Cerebellar cortex (tissue), 1 donor: ENCODE measurements around the gene ANKK1.

Experiments
- DNase-seq: peaks from one replicate; pipeline ENCODE4 v3.0.0-alpha.2; 2015; ENCODE audit warnings: low spot score

The ANKK1 gene, protein sequence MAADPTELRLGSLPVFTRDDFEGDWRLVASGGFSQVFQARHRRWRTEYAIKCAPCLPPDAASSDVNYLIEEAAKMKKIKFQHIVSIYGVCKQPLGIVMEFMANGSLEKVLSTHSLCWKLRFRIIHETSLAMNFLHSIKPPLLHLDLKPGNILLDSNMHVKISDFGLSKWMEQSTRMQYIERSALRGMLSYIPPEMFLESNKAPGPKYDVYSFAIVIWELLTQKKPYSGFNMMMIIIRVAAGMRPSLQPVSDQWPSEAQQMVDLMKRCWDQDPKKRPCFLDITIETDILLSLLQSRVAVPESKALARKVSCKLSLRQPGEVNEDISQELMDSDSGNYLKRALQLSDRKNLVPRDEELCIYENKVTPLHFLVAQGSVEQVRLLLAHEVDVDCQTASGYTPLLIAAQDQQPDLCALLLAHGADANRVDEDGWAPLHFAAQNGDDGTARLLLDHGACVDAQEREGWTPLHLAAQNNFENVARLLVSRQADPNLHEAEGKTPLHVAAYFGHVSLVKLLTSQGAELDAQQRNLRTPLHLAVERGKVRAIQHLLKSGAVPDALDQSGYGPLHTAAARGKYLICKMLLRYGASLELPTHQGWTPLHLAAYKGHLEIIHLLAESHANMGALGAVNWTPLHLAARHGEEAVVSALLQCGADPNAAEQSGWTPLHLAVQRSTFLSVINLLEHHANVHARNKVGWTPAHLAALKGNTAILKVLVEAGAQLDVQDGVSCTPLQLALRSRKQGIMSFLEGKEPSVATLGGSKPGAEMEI

DNA sequence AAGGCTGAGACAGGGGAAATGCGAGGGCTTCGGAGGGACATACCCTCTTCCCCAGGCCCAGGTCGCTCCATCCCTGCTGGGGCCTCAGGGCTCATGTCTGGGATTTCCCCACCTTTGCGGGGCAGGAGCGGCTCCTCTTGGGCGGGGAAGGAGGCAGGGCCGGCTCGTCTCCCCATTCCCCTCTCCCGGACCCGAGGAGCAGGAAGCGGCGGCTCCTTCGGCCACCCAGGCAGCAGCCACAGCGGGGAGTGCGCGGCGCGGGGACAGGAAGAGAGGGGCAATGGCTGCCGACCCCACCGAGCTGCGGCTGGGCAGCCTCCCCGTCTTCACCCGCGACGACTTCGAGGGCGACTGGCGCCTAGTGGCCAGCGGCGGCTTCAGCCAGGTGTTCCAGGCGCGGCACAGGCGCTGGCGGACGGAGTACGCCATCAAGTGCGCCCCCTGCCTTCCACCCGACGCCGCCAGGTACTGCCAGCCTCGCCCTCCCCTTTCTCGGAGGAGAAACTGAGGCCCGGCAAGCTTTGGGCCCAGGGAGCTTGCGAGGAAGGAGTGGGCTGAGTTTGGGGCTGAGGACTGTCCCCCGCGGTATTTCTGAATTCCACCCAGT lies at the start of gene ANKK1:
ANKK1 (plus strand) TSS at position 175 of the 607 bp plus-strand sequence; CDS start at position 281, 106 bp downstream.
- DNase-seq = no peak

DNA sequence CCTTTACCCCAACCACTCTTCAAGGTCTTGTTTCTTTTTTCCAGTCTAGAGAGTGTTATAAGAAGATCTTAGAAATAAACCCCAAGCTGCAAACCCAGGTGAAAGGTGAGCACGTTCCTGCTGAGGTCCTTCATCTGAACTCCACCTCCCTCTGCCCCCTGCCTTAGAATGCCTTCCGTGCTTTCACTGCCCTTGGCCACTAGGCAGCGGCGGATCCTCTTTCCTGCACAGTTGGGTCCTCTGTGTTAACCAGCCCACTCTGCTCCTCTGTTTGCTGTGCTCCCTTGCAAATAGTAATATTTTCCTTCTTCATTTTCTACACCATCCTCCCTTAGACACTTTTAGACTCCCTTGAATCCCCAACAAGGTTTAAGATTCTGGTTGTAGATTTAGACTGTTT lies 48.8 kb upstream of the ANKK1 start:
- no peak for DNase-seq

DNA sequence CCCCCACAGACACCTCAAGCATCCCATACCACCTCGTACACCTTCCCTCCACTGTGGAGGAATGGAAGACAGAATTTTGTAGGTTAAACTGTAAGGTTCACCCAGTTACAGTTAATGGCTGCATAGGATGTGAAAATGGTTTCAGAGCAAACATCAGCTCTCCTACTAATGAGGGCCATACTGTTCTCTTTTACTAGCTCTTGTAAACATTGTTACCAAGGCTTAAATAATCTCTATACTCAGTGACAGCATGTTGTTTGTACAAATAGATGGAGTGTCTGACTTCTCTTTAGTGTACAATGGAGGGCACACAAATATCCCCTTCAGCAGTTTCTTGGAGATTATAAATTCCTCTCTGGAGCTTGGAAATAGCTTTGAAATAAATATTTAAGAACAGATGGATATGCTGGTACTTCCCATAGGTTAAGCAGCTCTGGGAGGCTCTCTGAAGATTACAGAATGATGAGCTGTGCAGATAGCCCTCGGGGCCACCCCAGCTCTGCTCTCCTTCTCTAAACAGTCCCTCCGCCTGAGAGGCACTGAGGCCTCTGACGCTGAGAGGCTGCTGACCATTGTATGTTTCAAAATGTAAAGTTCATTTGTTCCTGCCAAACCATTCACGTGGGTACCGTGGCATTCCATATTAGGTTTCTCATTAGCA lies 47.5 kb upstream of the ANKK1 start:
- DNase-seq = no peak

DNA sequence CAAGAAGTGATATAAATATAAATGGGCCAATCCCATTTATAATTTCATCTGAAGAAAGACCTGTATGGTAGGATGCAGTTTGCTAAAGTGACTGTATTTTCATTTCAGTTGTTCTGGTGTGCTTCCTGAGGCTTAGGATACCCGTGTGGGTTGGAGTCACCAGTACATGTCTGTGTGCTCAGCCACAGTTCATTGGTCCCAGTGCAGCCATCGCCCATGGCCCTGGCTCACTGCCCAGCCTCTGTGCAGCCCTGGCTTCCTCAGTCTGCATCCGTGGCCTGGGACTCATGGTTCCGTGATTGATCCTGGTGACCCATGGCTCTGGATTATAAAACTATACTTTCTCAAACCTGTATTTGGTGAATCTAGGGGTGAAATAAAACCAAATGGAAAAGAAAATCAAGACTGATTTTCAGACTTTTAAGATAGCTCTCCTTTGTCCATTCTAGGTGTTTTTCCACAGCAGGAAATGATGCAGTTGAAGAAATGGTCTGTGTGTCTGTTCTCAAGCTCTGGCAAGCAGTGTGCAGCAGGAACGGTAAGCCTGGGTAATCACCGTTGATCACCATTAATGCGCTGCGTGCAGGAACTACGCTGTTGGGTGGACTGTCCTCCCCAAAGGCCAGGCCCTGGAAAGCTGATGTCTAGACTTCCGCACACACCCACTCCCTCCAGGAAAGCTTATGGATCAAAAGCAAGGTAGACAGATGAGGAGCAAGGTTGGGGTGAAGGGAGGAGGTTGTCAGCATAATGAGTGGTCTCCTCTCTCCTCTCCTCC lies 46.0 kb upstream of the ANKK1 start:
- DNase-seq = no peak

DNA sequence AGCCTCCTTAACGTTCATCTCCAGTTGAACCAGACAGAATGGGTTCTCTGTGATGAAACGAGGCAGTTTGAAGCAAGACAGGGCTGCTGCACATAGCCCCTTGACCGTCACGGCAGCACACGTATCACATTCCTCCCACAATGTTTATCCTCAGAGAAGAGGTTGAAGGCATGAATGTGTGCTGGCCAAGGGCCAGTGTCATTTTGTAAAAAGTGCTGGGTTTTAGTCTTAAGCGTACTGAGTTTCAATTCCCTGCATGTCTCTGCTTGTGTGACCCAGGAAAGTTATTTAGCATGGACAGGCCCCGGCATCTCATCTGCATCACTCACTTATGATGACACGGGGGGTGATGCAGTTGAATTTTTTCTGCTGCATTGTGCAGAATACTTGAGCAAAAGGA lies 41.6 kb upstream of the ANKK1 start:
- no peak for DNase-seq

DNA sequence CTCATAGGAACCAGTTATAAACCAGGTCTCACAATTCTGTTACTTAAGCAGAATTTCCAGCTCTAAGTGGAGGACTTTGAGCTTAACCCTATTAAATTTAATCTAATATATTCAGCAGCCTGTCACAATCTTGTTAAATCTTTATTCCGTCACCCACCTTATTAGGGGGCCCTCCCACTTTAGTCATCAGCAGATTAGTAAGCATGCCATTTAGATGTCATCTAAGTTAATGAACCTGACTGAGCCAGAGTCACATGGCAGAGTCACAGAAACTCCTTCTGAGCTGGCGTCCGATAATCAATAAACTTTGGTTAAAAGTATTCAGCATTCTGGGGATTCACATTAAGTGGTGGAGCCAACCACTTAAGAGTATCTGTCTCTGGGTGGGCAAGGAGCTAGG lies 38.1 kb upstream of the ANKK1 start:
- no peak for DNase-seq

DNA sequence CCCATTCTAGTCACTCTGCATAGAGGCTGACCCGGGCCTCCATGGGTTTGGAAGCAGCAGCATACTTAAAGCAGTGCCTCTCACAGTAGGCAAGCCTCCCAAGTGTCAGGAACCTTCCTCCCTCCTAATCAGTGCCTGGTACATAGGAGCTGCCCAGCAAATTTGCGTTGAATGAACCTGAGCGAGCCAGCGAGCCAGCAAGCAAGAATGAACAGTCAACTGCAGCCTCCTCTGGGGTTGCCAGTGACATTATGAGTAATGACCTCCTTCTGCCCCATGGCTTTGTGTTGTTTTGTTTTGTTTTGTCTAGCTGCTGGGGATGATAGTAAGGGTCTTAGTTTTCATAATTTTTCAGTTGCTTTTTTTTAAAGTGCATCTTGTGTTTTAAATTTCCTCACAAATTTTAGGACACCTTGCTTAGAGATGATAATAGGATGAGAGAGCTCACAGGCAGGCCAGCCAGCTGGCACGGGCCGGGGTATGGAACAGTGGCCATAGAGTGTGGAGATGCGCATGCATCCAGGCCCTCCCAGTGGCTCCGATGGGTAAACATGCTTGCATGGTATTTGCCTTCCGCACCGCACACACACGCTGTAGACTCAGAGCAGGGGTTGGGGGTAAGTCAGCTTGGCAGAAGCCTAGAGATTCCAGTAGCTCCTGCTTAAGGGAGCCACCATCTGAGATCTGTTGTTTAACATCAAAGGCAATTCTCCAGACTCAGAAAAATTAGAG lies 37.1 kb upstream of the ANKK1 start:
- DNase-seq = peak; percentile 82

DNA sequence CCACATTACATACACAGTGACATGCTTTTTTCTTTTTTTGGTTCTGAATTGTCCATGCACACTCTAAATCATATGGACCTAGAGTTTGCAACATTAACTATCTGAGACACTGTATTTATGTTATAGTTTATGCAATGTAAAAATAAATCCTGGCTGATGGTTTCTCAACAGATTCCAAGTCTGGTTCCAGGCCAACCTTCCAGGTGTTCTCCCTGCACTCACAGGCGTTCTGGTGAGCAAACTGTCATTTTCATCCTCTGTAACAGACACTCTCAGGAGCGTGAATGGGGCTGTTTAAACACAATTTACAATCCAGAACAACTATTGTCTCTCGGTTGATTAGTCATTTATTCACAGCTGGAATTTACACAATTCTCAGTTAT lies 36.5 kb upstream of the ANKK1 start:
- DNase-seq = peak; percentile 71

DNA sequence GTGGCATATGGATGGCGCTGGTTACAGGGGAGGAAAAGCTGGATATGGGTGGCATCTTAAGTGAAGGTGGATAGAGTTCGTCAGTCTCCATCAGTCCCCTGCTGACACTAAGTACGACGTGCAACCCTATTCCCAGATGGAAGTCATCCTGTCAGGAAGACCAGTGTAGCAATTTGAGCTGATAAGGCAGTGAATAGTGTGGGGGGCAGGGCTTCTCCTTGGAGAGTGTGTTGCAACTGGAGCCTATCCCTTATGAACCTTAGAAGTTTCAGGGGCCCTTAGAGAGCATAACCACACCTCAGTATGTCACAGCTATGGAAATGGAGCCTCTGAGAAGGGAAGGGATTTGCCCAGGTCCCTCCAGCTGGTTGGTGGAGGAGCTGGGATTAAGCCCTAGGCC lies 36.1 kb upstream of the ANKK1 start:
- DNase-seq = no peak

DNA sequence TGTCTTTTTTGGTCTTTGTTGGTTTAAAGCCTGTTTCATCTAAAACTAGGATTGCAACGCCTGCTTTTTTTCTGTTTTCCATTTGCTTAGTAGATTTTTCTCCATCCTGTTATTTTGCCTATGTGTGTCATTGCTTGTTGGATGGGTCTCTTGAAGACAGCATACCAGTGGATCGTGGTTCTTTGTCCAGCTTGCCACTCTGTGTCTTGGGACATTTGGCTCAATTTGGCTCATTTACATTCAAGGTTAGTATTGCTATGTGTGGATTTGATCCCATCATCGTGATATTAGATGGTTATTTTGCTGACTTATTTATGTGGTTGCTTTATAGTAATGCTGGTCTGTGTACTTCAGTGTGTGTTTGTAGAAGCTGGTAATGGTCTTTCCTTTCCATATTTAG lies 31.4 kb upstream of the ANKK1 start:
- DNase-seq = no peak

DNA sequence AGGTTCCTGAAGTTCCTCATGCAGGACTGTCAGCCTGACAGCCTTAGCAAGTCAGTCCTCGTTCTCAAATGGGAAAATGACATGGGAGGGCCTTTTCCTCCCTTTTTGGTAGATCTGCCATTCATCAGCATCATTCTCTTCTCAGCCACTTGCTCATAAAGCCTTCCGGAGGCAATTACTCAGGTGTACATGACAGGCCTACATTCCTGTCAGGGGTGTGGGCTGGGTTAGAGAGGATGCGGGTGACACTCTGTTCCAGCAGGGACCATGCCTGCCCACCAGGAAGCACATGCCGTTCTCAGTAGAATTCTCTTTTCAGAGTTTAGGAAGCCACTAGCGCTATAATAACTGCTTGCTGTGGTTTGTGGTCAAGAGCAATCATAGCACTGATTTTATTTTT lies 24.2 kb upstream of the ANKK1 start:
- no peak for DNase-seq

DNA sequence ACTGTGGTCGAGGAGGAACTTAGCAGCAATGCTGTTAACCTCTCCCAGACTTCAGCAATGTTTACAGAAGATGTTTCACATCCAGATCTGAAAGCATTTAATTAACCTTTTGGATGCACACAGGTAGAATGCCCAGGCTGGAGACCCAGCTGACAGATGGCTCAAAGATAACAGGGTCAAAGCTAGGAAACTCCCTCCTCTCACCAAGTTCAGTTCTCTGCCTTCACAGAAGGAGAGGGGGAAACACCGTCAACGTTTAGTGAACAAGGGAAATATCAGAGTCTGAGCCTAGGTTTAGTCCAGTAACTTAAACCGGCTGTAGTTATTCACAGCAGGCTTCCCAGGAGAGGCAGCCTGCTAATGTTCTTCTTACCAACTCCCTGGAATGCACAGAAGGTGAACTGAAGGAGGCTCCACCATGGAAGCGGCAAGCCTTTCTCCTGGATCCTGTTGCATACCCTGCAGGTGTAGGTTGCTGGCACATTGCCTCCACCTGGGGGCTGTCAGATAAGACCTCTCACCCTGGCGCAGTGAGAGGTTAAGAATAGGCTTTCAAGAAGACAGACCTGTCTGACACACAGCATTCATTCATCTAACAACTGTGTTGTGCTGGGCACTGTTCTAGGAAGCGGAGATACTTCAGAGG lies 23.5 kb upstream of the ANKK1 start:
- DNase-seq = no peak

DNA sequence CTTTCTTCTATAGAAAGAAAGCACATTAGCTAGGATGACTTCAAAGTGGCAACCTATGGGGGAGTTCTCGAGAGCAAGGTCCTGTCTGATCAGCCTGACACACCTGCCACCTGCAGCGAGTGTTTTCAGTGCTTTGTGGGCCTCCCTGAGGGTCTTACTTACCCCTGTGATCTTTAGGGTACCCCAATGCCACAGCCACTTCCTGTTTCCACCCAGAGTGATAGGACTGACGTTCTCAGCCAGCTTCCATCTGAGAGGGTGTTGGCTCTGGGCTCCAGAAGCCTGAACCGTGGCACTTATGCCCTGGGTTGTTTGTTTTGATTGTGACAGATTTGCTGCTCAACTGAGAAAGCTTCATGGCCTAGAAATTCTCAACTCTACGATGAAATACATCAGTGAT lies 21.7 kb upstream of the ANKK1 start:
- DNase-seq = no peak

DNA sequence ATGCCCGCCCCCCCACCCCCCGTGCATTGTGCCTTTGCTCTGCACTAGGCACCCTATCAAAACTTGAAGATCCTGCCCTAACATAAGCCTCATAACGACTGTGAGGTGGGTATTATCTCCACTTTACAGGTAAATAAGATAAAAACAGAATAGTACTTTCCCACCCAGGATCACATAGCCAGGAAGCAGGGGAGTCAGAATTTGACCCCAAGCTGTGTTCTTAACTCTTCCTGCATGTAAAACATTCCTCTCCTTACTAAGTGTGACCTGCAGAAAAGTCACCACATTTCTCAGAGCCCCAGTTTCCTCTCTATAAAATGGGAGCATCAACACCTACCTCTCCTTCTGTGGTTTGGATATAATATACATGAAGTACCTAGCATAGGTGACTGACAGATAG lies 18.2 kb upstream of the ANKK1 start:
- DNase-seq = no peak

DNA sequence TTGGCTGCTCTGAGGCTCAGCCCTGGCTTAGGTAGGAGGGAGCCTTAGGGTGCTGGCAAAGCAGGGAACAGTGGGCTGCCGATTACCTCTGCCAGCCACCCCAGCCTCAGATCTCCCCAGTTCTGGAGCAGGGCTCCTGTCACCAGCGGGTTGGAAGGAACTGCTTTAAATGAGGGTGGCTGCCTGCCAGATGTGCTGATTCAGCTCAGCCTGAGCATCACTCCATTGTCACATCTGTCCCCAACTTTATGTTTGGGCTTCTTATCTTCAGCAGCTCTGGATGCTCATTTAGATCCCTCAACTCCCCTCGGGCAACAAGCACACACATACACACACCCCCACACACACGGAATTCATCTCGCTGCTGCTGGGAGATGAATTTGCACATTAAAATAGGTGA lies 16.9 kb upstream of the ANKK1 start:
- no peak for DNase-seq

DNA sequence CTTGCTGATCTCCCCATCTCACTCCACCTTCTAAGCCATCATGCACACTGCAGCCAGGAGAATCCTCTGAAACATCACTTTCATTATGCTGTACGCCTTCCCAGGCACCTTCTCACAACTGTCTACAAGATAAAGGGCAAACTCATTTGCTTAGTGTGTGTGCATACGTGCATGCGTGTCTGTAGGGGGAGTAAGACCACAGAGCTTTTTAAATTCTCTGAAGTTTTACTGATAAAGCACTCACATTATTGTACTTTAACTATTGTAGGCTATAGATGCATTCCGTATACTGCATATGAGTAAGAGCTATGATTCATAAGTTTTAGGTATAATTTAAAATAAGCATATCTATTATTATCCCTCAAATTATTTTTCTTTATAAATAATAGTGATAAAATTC lies 15.3 kb upstream of the ANKK1 start:
- DNase-seq = no peak

DNA sequence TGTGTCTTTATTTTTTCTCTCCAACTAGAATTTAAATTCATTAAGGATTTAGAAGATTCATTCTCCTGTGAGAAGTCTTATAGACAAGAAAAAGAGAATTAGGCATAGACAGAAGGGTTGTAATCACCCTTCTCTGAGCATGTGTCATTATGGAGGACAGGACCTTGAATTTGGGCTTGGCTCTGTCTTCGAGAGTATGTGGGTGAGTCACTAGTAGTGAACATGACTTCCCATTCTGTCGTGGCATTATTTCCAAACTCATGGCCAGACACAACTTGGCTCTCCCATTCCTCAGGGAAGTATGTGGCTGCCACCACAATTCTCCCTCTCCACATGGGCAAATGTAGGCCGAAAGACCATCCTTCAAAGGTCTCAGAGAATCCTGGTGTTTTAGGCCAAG lies 14.3 kb upstream of the ANKK1 start:
- no peak for DNase-seq

DNA sequence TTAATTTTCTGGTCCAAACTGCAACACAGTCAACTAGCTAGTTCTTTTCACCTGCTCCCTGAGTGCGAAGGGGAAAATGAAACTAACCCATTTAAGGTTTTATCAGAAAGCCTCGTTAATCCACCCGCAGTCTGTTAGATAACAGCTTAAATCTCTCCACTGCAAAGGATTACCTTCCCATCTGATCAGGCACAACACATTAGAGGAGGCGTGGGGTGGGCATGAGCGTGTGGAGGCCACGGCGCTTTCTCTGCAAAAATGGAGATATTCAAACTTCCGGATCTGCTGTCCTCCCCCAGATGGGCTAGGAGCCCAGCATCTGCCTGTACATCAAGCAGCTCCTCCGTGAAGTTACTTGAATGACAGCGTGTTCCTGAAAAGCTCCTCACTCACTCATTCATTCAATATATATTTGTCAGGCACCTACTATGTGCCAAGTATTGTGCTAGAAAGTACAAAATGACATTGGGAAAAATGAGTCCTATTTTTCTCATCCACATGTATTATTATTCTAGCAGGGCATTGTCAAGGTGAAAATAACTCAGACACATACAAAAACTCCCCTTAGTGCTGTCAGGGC lies 13.5 kb upstream of the ANKK1 start:
- DNase-seq = no peak

DNA sequence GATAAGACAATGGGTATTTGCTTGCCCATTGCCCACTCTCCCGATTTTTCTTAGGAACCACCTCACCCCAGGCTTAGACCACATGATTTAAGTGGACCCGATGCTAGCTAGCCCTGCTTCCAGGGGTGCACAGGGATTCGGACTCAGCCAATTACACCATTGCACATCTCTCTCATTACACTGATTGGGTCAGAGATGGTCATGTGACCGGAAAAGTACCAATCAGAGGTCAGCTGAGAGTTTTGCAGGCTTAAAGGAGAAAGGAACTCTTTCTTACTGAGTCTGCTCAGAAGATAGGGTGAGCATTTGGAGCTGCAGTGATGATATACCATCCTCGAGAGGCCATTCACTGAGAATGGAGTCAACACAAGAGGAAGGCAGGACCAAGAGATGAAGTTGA lies 12.2 kb upstream of the ANKK1 start:
- no peak for DNase-seq

DNA sequence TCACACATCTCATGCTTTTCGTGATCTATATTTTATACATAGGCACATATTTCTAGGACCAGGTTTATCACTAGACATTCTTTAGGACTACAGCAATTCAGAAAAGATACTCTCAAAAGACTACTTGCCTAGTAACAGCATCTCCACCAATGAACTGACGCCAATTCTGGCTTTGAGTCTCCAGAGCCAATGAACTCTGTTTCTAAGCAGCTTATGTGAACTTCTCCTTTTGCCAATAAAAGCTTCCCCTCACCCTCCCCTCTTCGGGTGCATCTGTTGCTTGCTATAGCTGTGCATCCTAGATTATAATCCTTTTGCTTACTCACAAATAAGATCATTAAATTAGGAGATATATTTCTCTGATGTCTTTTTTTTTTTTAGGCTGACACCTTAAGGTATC lies 11.4 kb upstream of the ANKK1 start:
- DNase-seq = no peak
